CD4-positive, alpha-beta memory T cell (primary cell): ENCODE data around the gene IFI27L2. TPM values are rescaled to one million over a fixed set of nuclear protein-coding genes. Genes with fewer than 3 reads are reported as not detected.
A peak's percentile ranks its signal among the peaks of the same experiment; 100 is the strongest.

Source experiments
- CTCF ChIA-PET: fragments of 350-600 bp; sonication (Branson Sonifier 250); formaldehyde crosslinking; loops from one replicate; lab custom pipeline; 2021; ENCODE audit warnings: inconsistent platforms; ENCODE audit not compliant: partially characterized antibody; lab: Charles Lee
- POLR2A ChIA-PET: fragments of 350-600 bp; sonication (Branson Sonifier 250); formaldehyde crosslinking; loops from one replicate; lab custom pipeline; 2021; ENCODE audit not compliant: partially characterized antibody; lab: Charles Lee
- DNase-seq, 5 donors: peaks; one replicate each; pipeline versions ENCODE4 v3.0.0 to v3.0.0-alpha.2; 2020 to 2022; ENCODE audit warnings: mixed read lengths in 1 of 5
- H3K27ac ChIP-seq: one replicate; pipeline ENCODE4 v1.7.0; 2013; ENCODE audit warnings: low read depth, low read length
- H3K27me3 ChIP-seq: 2 replicates; pipeline ENCODE4 v1.7.0; 2013; ENCODE audit warnings: mild to moderate bottlenecking, low read length, moderate library complexity; ENCODE audit not compliant: insufficient read depth
- H3K36me3 ChIP-seq: 2 replicates; pipeline ENCODE4 v1.7.0; 2013; ENCODE audit warnings: mild to moderate bottlenecking, low read length, moderate library complexity; ENCODE audit not compliant: insufficient read depth
- H3K4me1 ChIP-seq: 2 replicates; pipeline ENCODE4 v1.7.0; 2013; ENCODE audit warnings: mild to moderate bottlenecking, low read length, moderate library complexity; ENCODE audit not compliant: insufficient read depth
- H3K4me3 ChIP-seq, 2 donors: one replicate each; pipeline ENCODE4 v1.7.0; 2013; ENCODE audit warnings: low read length in 2 of 2, mild to moderate bottlenecking in 1 of 2
- H3K9me3 ChIP-seq, 2 donors: one replicate each; pipeline ENCODE4 v1.7.0; 2013; ENCODE audit warnings: low read length in 2 of 2, control low read depth in 1 of 2; ENCODE audit not compliant: control insufficient read depth in 1 of 2
- H3K27ac Mint-ChIP-seq, 7 donors: one replicate each; pipeline ENCODE4 v1.8.0; 2020 to 2021; ENCODE audit warnings: mixed read lengths in 7 of 7, mild to moderate bottlenecking in 6 of 7, inconsistent platforms in 3 of 7, moderate library complexity in 3 of 7
- H3K27me3 Mint-ChIP-seq, 2 donors: one replicate each; pipeline ENCODE4 v1.8.0; 2020 to 2021; ENCODE audit warnings: mixed read lengths in 2 of 2
- H3K36me3 Mint-ChIP-seq, 2 donors: one replicate each; pipeline ENCODE4 v1.8.0; 2020 to 2021; ENCODE audit warnings: mixed read lengths in 2 of 2, inconsistent platforms in 1 of 2, mild to moderate bottlenecking in 1 of 2
- H3K4me1 Mint-ChIP-seq, 4 donors: one replicate each; pipeline ENCODE4 v1.8.0; 2020 to 2021; ENCODE audit warnings: mixed read lengths in 4 of 4, mild to moderate bottlenecking in 1 of 4
- H3K4me3 Mint-ChIP-seq, 8 donors: one replicate each; pipeline ENCODE4 v1.8.0; 2020 to 2021; ENCODE audit warnings: mixed read lengths in 8 of 8, mild to moderate bottlenecking in 7 of 8, moderate library complexity in 6 of 8, inconsistent platforms in 3 of 8
- H3K9me3 Mint-ChIP-seq, 8 donors: one replicate each; pipeline ENCODE4 v1.8.0; 2020 to 2021; ENCODE audit warnings: mixed read lengths in 8 of 8, mild to moderate bottlenecking in 5 of 8, inconsistent platforms in 3 of 8, moderate library complexity in 1 of 8
- intact Hi-C: fragments of 100-400 bp; cut with micrococcal nuclease; formaldehyde crosslinking; loops from one replicate; pipeline ENCODE4 v1.15.1; 2023
- polyA plus RNA-seq, 2 donors: library from polyadenylated mRNA; unstranded; fragments of 300-500 nt; fragmentation: Illumina TruSeq; gene quantifications; one replicate each; pipeline ENCODE4 v1.2.3, GENCODE V29; 2021
- total RNA-seq, 2 experiments: library from RNA; stranded (reverse); gene quantifications; one replicate each; pipeline ENCODE4 v1.2.3, GENCODE V29; 2021

IFI27L2 gene
- total and polyA plus RNA-seq, 4 experiments from 2014 or later, result 34.0 to 87.9 (median 49.8) TPM

DNA sequence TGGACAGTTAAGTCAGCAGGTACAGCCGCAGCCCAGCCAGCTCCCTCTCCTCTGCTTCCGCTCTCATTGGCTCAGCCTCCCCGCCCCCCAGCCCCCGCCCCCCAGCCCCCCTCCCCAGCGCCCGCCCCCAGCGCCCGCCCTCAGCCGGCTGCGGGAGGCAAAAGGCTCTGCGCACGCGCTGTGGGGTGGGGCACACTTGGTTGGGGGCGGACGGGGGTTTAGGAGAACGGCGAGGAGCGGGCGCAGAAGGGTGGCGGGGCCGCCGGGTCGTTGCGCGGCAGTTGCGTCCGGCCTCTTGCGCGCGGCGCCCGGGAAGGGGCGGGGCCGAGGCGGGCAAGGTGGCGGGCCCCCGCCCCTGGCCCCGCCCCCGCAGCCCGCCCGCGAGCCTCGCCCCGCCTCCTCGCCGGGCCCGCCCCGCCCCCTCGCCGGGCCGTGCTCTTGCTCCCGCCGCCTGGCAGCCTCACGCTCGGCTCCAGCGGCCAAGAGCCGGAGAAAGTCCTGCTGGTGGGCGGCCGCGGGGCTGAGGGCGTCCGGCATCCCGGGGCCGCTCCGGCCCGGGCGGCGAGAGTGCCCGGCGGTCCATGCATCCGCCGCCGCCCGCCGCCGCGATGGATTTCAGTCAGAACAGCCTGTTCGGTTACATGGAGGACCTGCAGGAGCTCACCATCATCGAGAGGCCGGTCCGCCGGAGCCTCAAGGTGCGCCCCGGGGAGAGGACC is 44.6 kb upstream of the IFI27L2 start, which contains the start of gene PPP4R4:
PPP4R4 (plus strand) TSS at position 438 of the 719 bp plus-strand sequence; CDS start at position 582, 144 bp downstream.
- Histone ChIP-seq H3K27me3 (peaks cover 3% of the 10 kb centered on the region), H3K4me3 (peak within 1 kb of the TSS in 1 of 2 donors; percentile 60), H3K36me3 (no peaks in the 10 kb centered on the region), H3K27ac (peak within 1 kb of the TSS; percentile 37), H3K4me1 (peaks cover 6% of the 10 kb centered on the region), H3K9me3 (no peaks in the 10 kb centered on the region)
- Mint-ChIP-seq H3K9me3 (peaks cover 0 to 4% (median 0%) of the 10 kb centered on the region in 8 donors), H3K27ac (peak within 1 kb of the TSS; percentile 63 to 91 (median 86)), H3K4me3 (peak within 1 kb of the TSS; percentile 83 to 91 (median 88)), H3K27me3 (peaks cover 0 to 7% of the 10 kb centered on the region in 2 donors), H3K4me1 (peaks cover 16 to 28% (median 21%) of the 10 kb centered on the region in 4 donors), H3K36me3 (no peaks in the 10 kb centered on the region)
- POLR2A ChIA-PET, result interaction anchor here (0.6 to 3.3 kb wide), 12 partner anchors 11 to 211 kb away, joined by 3 to 35 read pairs (median 5); partner anchors contain the start of genes DDX24, IFI27L1, IFI27L2 and OTUB2
- CTCF ChIA-PET, result interaction anchor here (1.4 to 3.6 kb wide), 3 partner anchors 37 to 234 kb away, joined by 4 to 27 read pairs (median 14); no protein-coding TSS in a partner anchor
- peak; percentile 85 to 93 (median 87) for DNase-seq
- intact Hi-C loops, result loop anchor here (1.0 to 2.0 kb wide), 3 partner anchors 16 to 211 kb away; partner anchors contain the start of genes DDX24 and IFI27L1

DNA sequence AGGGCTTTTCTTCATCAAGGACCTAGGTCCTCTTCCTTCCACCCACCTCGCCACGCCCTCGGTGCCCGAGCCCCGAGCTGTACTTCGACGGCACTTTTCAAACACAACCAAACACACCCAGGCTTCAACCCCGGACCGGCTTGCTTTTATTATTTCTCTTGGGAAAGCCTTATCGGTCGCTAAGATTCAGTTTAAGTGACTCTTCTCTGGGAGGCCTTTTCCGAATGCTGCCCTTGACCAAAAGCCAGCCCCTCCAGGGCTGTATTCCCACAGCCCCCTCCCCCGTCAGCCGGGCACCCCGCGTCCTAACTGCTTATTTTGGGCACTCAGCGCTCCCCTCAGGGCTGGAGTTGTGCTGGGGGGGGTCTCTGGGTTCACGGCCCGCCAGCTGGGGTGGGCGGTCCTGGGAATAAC is 44.1 kb upstream of the IFI27L2 start:
- H3K27me3 ChIP-seq, result peaks cover 3% of the 10 kb centered on the region
- H3K9me3 ChIP-seq, result no peaks in the 10 kb centered on the region
- H3K4me3 Mint-ChIP-seq, result peak overlapping the region; percentile 81 to 91 (median 85)
- DNase-seq, result no peak
- intact Hi-C loops, result loop anchor here (2.0 kb wide), 1 partner anchor 93 kb away; the partner anchor contains the start of genes DDX24 and IFI27L1
- no peaks in the 10 kb centered on the region for H3K36me3 Mint-ChIP-seq
- peaks cover 16 to 28% (median 21%) of the 10 kb centered on the region in 4 donors for H3K4me1 Mint-ChIP-seq
- H3K27ac Mint-ChIP-seq, result peak overlapping the region; percentile 28 to 91 (median 76)
- peak overlapping the region; percentile 37 for H3K27ac ChIP-seq
- CTCF ChIA-PET, result interaction anchor here (1.4 to 3.6 kb wide), 2 partner anchors 36 to 234 kb away, joined by 4 to 27 read pairs; no protein-coding TSS in a partner anchor
- H3K36me3 ChIP-seq, result no peaks in the 10 kb centered on the region
- H3K4me3 ChIP-seq, result peak overlapping the region in 1 of 2 donors; percentile 60
- H3K27me3 Mint-ChIP-seq, result peaks cover 0 to 7% of the 10 kb centered on the region in 2 donors
- POLR2A ChIA-PET, result interaction anchor here (0.7 to 3.3 kb wide), 7 partner anchors 10 to 94 kb away, joined by 3 to 35 read pairs (median 6); partner anchors contain the start of genes DDX24, IFI27L1 and IFI27L2
- peaks cover 0 to 4% (median 0%) of the 10 kb centered on the region in 8 donors for H3K9me3 Mint-ChIP-seq
- peaks cover 6% of the 10 kb centered on the region for H3K4me1 ChIP-seq

DNA sequence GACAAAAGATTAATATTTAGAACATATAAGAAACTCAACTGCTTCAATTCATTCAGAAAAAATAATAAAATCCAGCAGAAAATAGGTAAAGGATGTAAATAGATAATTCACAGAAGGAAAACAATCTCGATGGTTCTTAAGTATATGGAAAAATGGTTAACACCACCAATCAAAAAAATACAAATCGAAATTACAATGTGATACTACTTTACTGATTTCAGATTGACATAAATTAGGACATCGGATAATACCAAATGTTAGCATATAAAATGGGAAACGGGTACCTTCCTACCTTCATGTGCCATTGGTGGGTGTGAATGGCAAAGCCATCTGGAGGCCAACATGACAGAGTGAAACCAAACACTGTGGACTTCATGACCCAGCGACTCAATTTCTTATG is 43.1 kb upstream of the IFI27L2 start:
- intact Hi-C loops, result loop anchor here (2.0 kb wide), 1 partner anchor 92 kb away; the partner anchor contains the start of genes DDX24 and IFI27L1
- Mint-ChIP-seq H3K4me1 (peaks cover 16 to 28% (median 21%) of the 10 kb centered on the region in 4 donors), H3K4me3 (peak overlapping the region in 6 of 8 donors; percentile 85 to 91 (median 86)), H3K27ac (peak overlapping the region in 2 of 7 donors; percentile 15 to 86), H3K36me3 (no peaks in the 10 kb centered on the region), H3K9me3 (peaks cover 0 to 4% (median 0%) of the 10 kb centered on the region in 8 donors), H3K27me3 (peaks cover 0 to 7% of the 10 kb centered on the region in 2 donors)
- no peaks in the 10 kb centered on the region for H3K9me3 ChIP-seq
- POLR2A ChIA-PET, result interaction anchor here (1.1 to 3.3 kb wide), 2 partner anchors 10 to 14 kb away, joined by 8 to 35 read pairs; no protein-coding TSS in a partner anchor
- CTCF ChIA-PET, result interaction anchor here (1.4 kb wide), 1 partner anchor 233 kb away, joined by 4 read pairs; no protein-coding TSS in a partner anchor
- H3K36me3 ChIP-seq, result no peaks in the 10 kb centered on the region
- H3K4me1 ChIP-seq, result peaks cover 6% of the 10 kb centered on the region
- peaks cover 3% of the 10 kb centered on the region for H3K27me3 ChIP-seq
- no peak overlapping the region for H3K27ac ChIP-seq
- DNase-seq, result no peak
- no peak overlapping the region for H3K4me3 ChIP-seq

DNA sequence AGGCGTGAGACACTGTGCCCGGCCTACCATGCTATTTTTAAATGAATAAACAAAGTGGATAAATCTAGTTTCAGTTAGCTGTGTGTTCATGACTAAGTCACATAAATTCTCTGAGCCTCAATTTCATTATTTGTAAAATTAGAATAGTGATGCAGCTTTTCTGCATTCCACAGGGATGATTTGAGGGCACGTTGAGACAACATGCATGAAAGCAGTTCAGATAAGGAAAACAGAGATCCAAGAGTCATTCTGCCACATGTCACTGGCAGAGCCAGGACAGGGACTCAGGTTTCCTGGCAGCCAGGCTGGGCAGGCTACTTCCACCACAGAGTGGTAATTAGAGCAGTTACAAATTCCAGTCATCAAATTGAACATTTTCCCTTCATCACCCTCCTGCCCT is 41.8 kb upstream of the IFI27L2 start:
- Mint-ChIP-seq H3K27me3 (peaks cover 0 to 7% of the 10 kb centered on the region in 2 donors), H3K4me3 (no peak overlapping the region), H3K36me3 (peaks cover 0 to 3% of the 10 kb centered on the region in 2 donors), H3K9me3 (peaks cover 0 to 4% (median 0%) of the 10 kb centered on the region in 8 donors), H3K27ac (no peak overlapping the region), H3K4me1 (peaks cover 14 to 23% (median 19%) of the 10 kb centered on the region in 4 donors)
- Histone ChIP-seq H3K9me3 (no peaks in the 10 kb centered on the region), H3K27me3 (peaks cover 3% of the 10 kb centered on the region), H3K4me3 (no peak overlapping the region), H3K4me1 (peaks cover 6% of the 10 kb centered on the region), H3K27ac (no peak overlapping the region), H3K36me3 (no peaks in the 10 kb centered on the region)
- intact Hi-C loops, result no loop called here
- CTCF ChIA-PET, result interaction anchor here (1.2 to 4.8 kb wide), 6 partner anchors 9 to 40 kb away, joined by 3 to 19 read pairs (median 12); no protein-coding TSS in a partner anchor
- no peak for DNase-seq
- POLR2A ChIA-PET, result interaction anchor here (1.3 kb wide), 1 partner anchor 13 kb away, joined by 4 read pairs; no protein-coding TSS in a partner anchor

DNA sequence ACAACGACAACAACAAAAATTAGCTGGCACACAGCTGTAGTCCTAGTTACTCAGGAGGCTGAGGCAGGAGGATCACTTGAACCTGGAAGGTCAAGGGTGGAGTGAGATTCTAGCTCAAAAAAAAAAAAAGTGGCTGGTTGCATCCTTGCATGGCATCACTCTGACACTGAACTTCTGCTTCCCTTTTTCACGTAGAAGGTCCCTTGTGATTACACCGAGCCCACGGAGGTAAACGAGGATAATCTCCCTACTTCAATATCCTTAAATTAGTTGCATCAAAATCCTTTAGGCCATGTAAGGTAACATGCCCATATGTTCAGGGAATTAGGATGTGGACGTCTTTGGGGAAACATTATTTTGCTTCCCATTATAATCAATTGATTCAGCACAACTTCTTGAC is 40.7 kb upstream of the IFI27L2 start:
- Histone ChIP-seq H3K27me3 (no peaks in the 10 kb centered on the region), H3K4me3 (no peak overlapping the region), H3K4me1 (peaks cover 6% of the 10 kb centered on the region), H3K9me3 (no peaks in the 10 kb centered on the region), H3K36me3 (no peaks in the 10 kb centered on the region), H3K27ac (no peak overlapping the region)
- Mint-ChIP-seq H3K4me1 (peaks cover 8 to 19% (median 11%) of the 10 kb centered on the region in 4 donors), H3K27ac (no peak overlapping the region), H3K36me3 (peaks cover 0 to 3% of the 10 kb centered on the region in 2 donors), H3K9me3 (peaks cover 0 to 4% (median 0%) of the 10 kb centered on the region in 8 donors), H3K4me3 (no peak overlapping the region), H3K27me3 (peaks cover 0 to 2% of the 10 kb centered on the region in 2 donors)
- intact Hi-C loops, result no loop called here
- DNase-seq, result no peak
- ChIA-PET POLR2A (interaction anchor here (0.6 to 1.6 kb wide), 4 partner anchors 9 to 113 kb away, joined by 3 to 4 read pairs (median 4); no protein-coding TSS in a partner anchor), CTCF (interaction anchor here (0.8 to 4.8 kb wide), 10 partner anchors 8 to 134 kb away, joined by 3 to 19 read pairs (median 6); no protein-coding TSS in a partner anchor)

DNA sequence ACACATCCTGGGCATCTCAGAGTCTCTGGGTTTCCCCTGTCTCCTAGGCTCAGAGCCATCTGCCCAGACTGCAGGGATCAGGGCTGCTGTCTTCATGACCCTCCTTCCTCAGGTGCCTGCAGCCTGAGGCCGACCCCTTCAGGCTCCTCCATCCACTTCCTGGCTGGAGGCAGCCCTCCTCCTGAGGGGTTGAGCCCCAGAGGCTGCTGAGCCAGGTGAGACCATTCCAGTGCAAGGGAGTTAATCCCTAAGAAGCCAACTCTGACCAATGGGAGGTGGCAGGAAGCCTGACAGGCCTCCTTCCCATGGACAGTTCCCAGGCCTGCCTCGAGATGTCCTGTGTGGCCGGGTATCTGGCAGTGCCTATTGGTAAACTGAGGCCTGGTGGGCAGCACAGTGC is 36.3 kb upstream of the IFI27L2 start:
- H3K36me3 Mint-ChIP-seq, result peaks cover 0 to 3% of the 10 kb centered on the region in 2 donors
- CTCF ChIA-PET, result interaction anchor here (1.5 kb wide), 1 partner anchor 29 kb away, joined by 8 read pairs; no protein-coding TSS in a partner anchor
- no peak overlapping the region for H3K27ac ChIP-seq
- H3K27me3 Mint-ChIP-seq, result no peaks in the 10 kb centered on the region
- intact Hi-C loops, result no loop called here
- peak overlapping the region in 3 of 7 donors; percentile 47 to 61 (median 57) for H3K27ac Mint-ChIP-seq
- no peak for DNase-seq
- peak overlapping the region in 2 of 8 donors; percentile 32 to 46 for H3K4me3 Mint-ChIP-seq
- H3K27me3 ChIP-seq, result no peaks in the 10 kb centered on the region
- H3K4me1 ChIP-seq, result peaks cover 40% of the 10 kb centered on the region
- no peaks in the 10 kb centered on the region for H3K9me3 Mint-ChIP-seq
- peaks cover 24 to 55% (median 36%) of the 10 kb centered on the region in 4 donors for H3K4me1 Mint-ChIP-seq
- no peaks in the 10 kb centered on the region for H3K36me3 ChIP-seq
- no peaks in the 10 kb centered on the region for H3K9me3 ChIP-seq
- H3K4me3 ChIP-seq, result no peak overlapping the region
- POLR2A ChIA-PET, result no interaction called here
